Choroid plexus epithelial cell (primary cell): ENCODE results near the gene KIAA0825.
A peak's percentile ranks its signal among the peaks of the same experiment; 100 is the strongest.

Experiments used
- DNase-seq: peaks from one replicate; pipeline ENCODE4 v3.0.0-alpha.2; 2010; ENCODE audit warnings: low read depth
- H3K4me3 ChIP-seq: 2 replicates; pipeline ENCODE4 v1.5.1; 2011; ENCODE audit warnings: low read depth, mild to moderate bottlenecking, control low read depth, low read length, moderate library complexity
- CTCF ChIP-seq: conservative IDR thresholded peaks from 2 replicates; pipeline ENCODE4 v1.5.1; 2011; ENCODE audit warnings: low read depth, mild to moderate bottlenecking, control low read depth, inconsistent platforms, low read length, moderate library complexity

KIAA0825 gene

GRCh38 chr5:94508461-94509148 lies 109.8 kb downstream of the KIAA0825 start:
- no peak overlapping the region for H3K4me3 ChIP-seq
- no peak for DNase-seq
- no peak for TF ChIP-seq CTCF

GRCh38 chr5:94505327-94506068 lies 112.9 kb downstream of the KIAA0825 start:
- peak; percentile 13 for DNase-seq
- no peak for TF ChIP-seq CTCF

GRCh38 chr5:94503677-94504076 lies 114.7 kb downstream of the KIAA0825 start:
- DNase-seq: no peak
- no peak overlapping the region for H3K4me3 ChIP-seq
- TF ChIP-seq CTCF: no peak

More at GRCh38 chr5:94505327-94506068, 112.9 kb downstream of the KIAA0825 start:
- no peak overlapping the region for H3K4me3 ChIP-seq

- DNase-seq: no peak
- no peak for TF ChIP-seq CTCF
Measured at GRCh38 chr5:94501365-94501764, 117.0 kb downstream of the KIAA0825 start.

GRCh38 chr5:94499806-94500205 lies 118.6 kb downstream of the KIAA0825 start:
- no peak for TF ChIP-seq CTCF
- DNase-seq: no peak
- H3K4me3 ChIP-seq: no peak overlapping the region

More at GRCh38 chr5:94501365-94501764, 117.0 kb downstream of the KIAA0825 start:
- H3K4me3 ChIP-seq: no peak overlapping the region

GRCh38 chr5:94498199-94498598 lies 120.2 kb downstream of the KIAA0825 start:
- H3K4me3 ChIP-seq: no peak overlapping the region
- no peak for DNase-seq
- no peak for TF ChIP-seq CTCF

- no peak overlapping the region for H3K4me3 ChIP-seq
- no peak for DNase-seq
- no peak for TF ChIP-seq CTCF
Measured at GRCh38 chr5:94485067-94485466, 133.3 kb downstream of the KIAA0825 start.
